Testis (tissue), 3 donors: Measurements from ENCODE around the gene COL13A1. TPM values are rescaled to one million over a fixed set of nuclear protein-coding genes. Genes with fewer than 3 reads are reported as not detected.

Experiments used
- DNase-seq: peaks from one replicate; pipeline ENCODE4 v3.0.0-alpha.2; 2019
- H3K27ac ChIP-seq, 2 donors: fragments of 200-600 bp; sonication (generic); one replicate each; pipeline ENCODE4 v1.5.1; 2019
- H3K27me3 ChIP-seq: fragments of 200-600 bp; sonication (generic); one replicate; pipeline ENCODE4 v1.5.1; 2019
- H3K36me3 ChIP-seq: fragments of 200-600 bp; sonication (generic); one replicate; pipeline ENCODE4 v1.5.1; 2017; ENCODE audit warnings: low read depth; ENCODE audit errors: missing control alignments
- H3K4me1 ChIP-seq: fragments of 200-600 bp; sonication (generic); one replicate; pipeline ENCODE4 v1.5.1; 2019
- H3K4me3 ChIP-seq, 2 donors: fragments of 200-600 bp; sonication (generic); one replicate each; pipeline ENCODE4 v1.5.1; 2017 to 2019
- H3K9me3 ChIP-seq: fragments of 200-600 bp; sonication (generic); one replicate; pipeline ENCODE4 v1.5.1; 2017
- CTCF ChIP-seq, 3 experiments: fragments of 450-650 bp in 2 of 3; fragments of 200-600 bp in 1 of 3; sonication (generic) in 1 of 3; IDR thresholded peaks; one replicate each; pipeline ENCODE4 v1.5.1; 2016 to 2019; ENCODE audit warnings: antibody characterized with exemption in 3 of 3, mild to moderate bottlenecking in 2 of 3, moderate library complexity in 1 of 3
- POLR2A ChIP-seq: fragments of 450-650 bp; IDR thresholded peaks from one replicate; pipeline ENCODE4 v1.6.1; 2017; ENCODE audit warnings: antibody characterized with exemption, mild to moderate bottlenecking, moderate library complexity
- WGBS, 2 donors: methylation state at CpG; one replicate each; pipeline ENCODE4 v1.1.5; 2018; 5-methylcytosine and 5-hydroxymethylcytosine counted together
- intact Hi-C: fragments of 100-400 bp; cut with DNase I; formaldehyde crosslinking; loops from one replicate; pipeline ENCODE4 v1.15.1; 2023; ENCODE audit warnings: low total_unique reads
- polyA plus RNA-seq: library from polyadenylated mRNA; stranded (reverse); fragments of 350-450 nt; fragmentation: Illumina TruSeq; extraction: RNeasy Lipid Tissue Mini Kit (QIAGEN cat#74804); gene quantifications from one replicate; pipeline ENCODE4 v1.2.3, GENCODE V29; 2014; ENCODE audit warnings: low read depth, low replicate concordance; ENCODE audit not compliant: insufficient read depth
- total RNA-seq, 2 donors: library from RNA; depleted of rRNA; stranded (reverse); fragments of >200 nt; gene quantifications; one replicate each; pipeline ENCODE4 v1.2.3, GENCODE V29; 2016

COL13A1 gene
- total and polyA plus RNA-seq, 3 donors from 2014 or later, result 0.94 to 2.5 (median 1.5) TPM

- intact Hi-C loops, result no loop called here
- Histone ChIP-seq H3K27ac (no peak overlapping the region), H3K4me3 (no peak overlapping the region), H3K4me1 (no peaks in the 10 kb centered on the region), H3K36me3 (no peaks in the 10 kb centered on the region), H3K27me3 (no peaks in the 10 kb centered on the region), H3K9me3 (no peaks in the 10 kb centered on the region)
- WGBS, 2 donors, result 81 to 94% methylated on average over 6 to 7 of the region's 7 CpGs
- DNase-seq, result no peak
- TF ChIP-seq CTCF (IDR thresholded peaks at IDR 0.05), result no peak
Measured at GRCh38 chr10:69890065-69890847, 88.5 kb downstream of the COL13A1 start.

GRCh38 chr10:69891057-69891617, 89.4 kb downstream of the COL13A1 start:
- DNase-seq, result no peak
- Histone ChIP-seq H3K36me3 (no peaks in the 10 kb centered on the region), H3K4me1 (no peaks in the 10 kb centered on the region), H3K9me3 (no peaks in the 10 kb centered on the region), H3K27ac (no peak overlapping the region), H3K27me3 (no peaks in the 10 kb centered on the region), H3K4me3 (no peak overlapping the region)
- 92 to 96% methylated on average over 9 of the region's 9 CpGs for WGBS, 2 donors
- intact Hi-C loops, result no loop called here
- no peak for TF ChIP-seq CTCF (IDR thresholded peaks at IDR 0.05)
- TF ChIP-seq POLR2A, result no peak

GRCh38 chr10:69892406-69892805, 90.7 kb downstream of the COL13A1 start:
- Histone ChIP-seq H3K9me3 (no peaks in the 10 kb centered on the region), H3K36me3 (no peaks in the 10 kb centered on the region), H3K4me1 (no peaks in the 10 kb centered on the region), H3K4me3 (no peak overlapping the region), H3K27ac (no peak overlapping the region), H3K27me3 (no peaks in the 10 kb centered on the region)
- intact Hi-C loops, result no loop called here
- TF ChIP-seq POLR2A (no peak), CTCF (IDR thresholded peaks at IDR 0.05) (no peak)
- no peak for DNase-seq
- 86 to 89% methylated on average over 7 of the region's 7 CpGs for WGBS, 2 donors

GRCh38 chr10:69892816-69893215, 91.1 kb downstream of the COL13A1 start:
- no peak overlapping the region for H3K4me3 ChIP-seq
- H3K4me1 ChIP-seq, result no peaks in the 10 kb centered on the region
- H3K27ac ChIP-seq, result no peak overlapping the region
- no peak for DNase-seq
- TF ChIP-seq CTCF (IDR thresholded peaks at IDR 0.05), result no peak
- TF ChIP-seq POLR2A, result no peak
- H3K9me3 ChIP-seq, result no peaks in the 10 kb centered on the region
- intact Hi-C loops, result no loop called here
- WGBS, 2 donors, result 87 to 91% methylated on average over 10 of the region's 10 CpGs
- no peaks in the 10 kb centered on the region for H3K36me3 ChIP-seq
- H3K27me3 ChIP-seq, result no peaks in the 10 kb centered on the region
